ENCODE measurements around the gene HECTD3.

DNA sequence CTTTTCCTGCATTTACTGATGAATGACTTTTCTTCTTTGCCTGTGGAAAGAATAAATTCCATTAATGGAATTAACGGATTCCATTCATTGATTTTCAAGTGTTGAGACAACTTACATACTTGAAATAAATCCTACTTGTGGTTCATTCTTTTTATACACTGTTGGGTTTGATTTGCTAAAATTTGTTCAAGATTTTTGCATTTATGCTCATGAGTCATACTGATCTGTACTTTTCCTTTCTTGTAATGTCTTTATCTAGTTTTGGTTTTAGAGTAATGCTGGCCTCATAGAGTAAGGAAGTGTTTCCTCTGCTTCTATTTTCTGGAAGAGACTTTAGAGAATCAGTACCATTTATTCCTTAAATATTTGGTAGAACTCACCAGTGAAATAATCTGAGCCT, 15.3 kb upstream of the HECTD3 start:
- TF ChIP-seq, protein P1, sequence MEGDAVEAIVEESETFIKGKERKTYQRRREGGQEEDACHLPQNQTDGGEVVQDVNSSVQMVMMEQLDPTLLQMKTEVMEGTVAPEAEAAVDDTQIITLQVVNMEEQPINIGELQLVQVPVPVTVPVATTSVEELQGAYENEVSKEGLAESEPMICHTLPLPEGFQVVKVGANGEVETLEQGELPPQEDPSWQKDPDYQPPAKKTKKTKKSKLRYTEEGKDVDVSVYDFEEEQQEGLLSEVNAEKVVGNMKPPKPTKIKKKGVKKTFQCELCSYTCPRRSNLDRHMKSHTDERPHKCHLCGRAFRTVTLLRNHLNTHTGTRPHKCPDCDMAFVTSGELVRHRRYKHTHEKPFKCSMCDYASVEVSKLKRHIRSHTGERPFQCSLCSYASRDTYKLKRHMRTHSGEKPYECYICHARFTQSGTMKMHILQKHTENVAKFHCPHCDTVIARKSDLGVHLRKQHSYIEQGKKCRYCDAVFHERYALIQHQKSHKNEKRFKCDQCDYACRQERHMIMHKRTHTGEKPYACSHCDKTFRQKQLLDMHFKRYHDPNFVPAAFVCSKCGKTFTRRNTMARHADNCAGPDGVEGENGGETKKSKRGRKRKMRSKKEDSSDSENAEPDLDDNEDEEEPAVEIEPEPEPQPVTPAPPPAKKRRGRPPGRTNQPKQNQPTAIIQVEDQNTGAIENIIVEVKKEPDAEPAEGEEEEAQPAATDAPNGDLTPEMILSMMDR (IDR thresholded peaks at IDR 0.05 in 4 of 5, conservative IDR thresholded peaks at IDR 0.05 in 1 of 5): no peak
- no peak for TF ChIP-seq POLR2A (IDR thresholded peaks at IDR 0.05)
